NCI-H82 treated with DMSO at 0.1 percent for 48 hours (cell line): ENCODE measurements around the gene BIRC6.
"Not testable (repeated sequence)": the region's sequence is repeated elsewhere in the genome, so short reads cannot be mapped to it uniquely, and the experiment has no call there.

ENCODE experiments used
- DNase-seq: peaks from one replicate; lab custom pipeline; 2025; ENCODE audit not compliant: unreplicated experiment; lab: John Stamatoyannopoulos, UW

The BIRC6 gene

GRCh38 chr2:32446369-32446768, 89.5 kb downstream of the BIRC6 start:
- DNase-seq: no peak

DNA sequence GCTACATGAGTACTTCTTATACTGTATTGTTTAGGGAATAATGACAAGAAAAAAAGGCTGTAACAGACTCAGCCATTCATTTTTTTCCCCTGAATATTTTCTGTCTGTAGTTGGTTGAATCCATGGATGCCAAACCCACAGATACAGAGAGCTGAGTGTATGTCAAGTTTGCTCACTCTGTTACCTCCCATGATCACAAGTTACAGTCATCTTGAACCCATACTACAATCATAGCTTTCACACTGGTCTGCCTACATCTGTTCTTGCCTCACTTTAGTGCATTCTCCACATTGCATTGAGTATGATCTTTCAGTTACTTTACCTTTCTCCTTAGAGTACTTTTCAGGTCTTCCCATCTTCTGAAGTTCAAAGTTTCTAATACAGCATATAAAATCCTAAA, 94.0 kb downstream of the BIRC6 start:
- no peak for DNase-seq

- DNase-seq: no peak
Observed at GRCh38 chr2:32452338-32453064, 95.7 kb downstream of the BIRC6 start.

DNA sequence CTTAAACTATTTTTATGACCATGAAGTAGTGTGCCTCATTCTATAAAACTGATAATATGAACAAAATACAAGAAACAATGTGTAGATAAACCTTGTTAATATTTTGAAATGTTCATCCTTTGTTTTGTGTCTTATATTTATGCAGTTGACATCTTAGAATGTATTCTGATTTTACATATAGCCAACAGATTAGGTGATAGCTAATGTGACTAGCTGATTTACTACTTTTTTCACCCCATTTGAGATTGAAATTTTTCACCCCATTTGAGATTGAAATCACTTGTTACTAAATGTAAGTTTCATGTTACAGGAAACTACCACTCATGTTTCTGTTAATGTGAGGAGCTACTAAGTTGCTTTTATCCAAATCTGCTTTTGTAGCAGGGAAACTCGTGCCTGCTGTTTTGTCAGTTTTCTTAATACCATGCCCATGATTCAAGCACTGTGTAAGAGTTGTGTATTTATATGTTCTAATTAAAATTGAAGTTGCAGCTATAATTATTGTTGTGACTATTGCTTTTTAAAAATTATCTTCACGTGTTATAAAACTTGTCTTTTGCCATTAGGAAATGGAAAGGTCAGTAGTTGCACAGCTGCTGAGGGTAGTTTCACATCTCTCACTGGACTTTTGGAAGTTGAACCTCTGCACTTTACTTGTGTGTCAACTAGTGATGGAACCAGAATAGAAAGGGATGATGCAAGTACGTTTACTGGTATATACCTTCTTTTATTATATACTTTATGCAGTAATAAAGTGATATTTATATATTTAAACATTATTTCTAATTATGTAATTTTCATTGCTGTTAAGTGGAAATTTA, 96.6 kb downstream of the BIRC6 start:
- no peak for DNase-seq

DNA sequence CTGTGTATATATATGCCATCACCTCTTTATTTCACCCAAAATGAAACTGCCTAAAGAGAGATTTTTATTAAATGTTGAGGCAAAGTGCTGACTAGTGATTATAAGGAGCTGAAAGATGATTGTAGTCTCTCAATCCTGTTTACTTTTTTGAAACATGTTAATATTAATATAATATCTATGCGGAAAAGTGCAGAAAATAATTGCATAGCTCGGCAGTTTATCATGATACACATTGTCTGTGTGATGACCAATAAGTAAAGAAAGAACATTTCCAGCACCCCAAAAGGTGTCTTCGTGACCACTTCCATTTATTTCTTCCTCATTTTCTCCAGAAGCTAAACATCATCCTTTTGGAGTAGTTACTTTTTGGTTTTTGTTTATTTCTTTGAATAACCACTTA, 99.0 kb downstream of the BIRC6 start:
- no peak for DNase-seq

GRCh38 chr2:32456808-32457207, 100.0 kb downstream of the BIRC6 start:
- DNase-seq: no peak

DNA sequence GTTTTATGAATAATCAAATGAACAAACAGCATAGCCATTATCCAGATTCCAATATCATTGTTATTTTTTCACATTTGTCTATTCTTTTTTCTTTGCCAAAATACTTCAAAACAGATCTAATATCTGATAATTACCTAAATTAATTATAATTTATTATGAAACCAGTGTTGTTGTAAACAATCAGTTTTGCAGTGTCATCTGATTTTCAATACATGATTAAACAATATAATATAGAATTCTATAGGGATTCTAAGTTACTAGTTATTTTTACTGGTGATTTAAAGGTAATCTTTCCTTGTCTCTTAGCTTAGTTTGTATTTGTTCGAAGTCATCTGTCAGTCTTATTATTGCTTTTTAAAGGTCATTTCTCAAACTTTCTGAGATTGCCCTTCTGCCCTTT, 101.0 kb downstream of the BIRC6 start:
- no peak for DNase-seq

DNA sequence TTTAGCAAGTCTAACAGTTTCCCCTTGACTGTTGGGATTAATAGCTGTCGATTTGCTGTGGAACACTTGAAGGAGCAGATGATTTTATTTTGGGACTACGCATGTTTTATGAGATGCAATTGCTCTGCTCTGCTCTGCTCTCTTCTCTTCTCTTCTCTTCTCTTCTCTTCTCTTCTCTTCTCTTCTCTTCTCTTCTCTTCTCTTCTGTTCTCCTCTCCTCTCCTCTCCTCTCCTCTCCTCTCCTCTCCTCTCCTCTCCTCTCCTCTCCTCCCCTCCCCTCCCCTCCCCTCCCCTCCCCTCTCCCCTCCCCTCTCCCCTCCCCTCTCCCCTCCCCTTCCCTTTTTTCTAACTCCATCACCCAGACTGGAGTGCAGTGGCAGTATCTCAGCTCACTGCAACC, 104.0 kb downstream of the BIRC6 start:
- not testable (repeated sequence) for DNase-seq

DNA sequence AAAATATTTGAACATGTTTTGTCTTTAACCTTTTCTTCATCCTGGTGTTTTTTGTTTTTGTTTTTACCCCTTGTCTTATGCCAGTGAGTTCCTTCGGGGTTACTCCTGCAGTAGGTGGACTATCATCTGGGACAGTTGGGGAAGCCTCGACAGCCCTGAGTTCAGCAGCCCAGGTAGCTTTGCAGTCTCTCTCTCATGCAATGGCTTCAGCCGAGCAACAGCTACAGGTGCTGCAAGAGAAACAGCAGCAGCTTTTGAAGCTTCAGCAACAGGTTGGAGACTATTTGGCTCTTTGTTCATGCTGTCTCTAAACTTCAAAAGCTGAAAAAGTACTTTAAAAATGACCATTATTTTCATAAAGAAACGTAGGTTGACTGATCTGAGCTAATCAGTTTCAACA, 106.3 kb downstream of the BIRC6 start:
- no peak for DNase-seq

- no peak for DNase-seq
Observed at GRCh38 chr2:32464431-32464830, 107.6 kb downstream of the BIRC6 start.

DNA sequence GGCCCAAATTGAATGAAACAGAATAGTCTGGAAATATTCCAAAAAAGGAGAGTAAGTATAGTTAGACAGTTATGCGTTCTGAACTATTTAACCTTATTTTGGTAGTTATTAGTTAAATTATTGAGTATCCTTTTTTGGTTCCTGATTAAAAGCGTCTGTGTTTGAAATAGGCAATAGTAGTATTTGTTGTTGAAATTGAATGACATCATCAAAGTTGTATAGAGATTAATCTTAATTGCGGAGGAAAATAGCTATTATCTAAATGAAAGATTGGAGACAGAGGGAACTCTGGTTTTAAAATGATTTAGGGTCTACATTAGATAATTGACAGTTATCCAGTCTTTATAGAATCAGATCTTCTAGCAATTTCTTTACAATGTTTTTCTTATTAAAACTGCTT, 115.8 kb downstream of the BIRC6 start:
- no peak for DNase-seq

GRCh38 chr2:32474381-32474780, 117.6 kb downstream of the BIRC6 start:
- no peak for DNase-seq

DNA sequence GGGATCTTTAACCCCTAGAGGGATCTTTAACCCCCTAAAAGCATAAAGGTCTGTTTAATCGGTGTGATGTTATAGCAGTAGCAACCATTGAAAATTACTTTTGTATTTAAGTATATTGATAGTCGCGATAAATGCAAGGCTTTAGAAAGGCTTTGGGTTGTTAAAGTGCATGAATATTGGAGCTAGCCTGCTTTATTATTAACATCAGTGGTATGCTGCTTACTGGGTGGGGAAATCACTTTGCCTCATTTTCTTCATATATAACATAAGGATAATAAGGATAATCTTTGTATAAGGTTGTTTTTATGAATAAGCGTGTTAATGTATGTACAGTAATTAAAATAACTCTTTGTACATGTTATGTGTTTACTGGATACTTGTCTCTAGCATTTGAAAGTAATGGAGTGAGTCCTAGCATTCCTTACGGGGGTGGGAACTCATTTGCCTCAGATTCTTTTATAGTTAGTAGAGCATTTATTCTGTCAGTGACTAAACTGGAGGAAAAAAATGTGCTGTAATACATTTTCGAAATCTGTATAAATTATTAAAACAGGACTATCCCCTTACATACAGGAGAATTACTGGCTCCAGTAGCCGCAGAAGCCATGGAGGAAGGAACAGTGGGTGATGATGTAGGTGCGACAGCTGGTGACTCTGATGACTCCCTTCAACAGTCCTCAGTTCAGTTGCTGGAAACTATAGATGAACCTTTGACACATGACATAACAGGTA, 122.2 kb downstream of the BIRC6 start:
- DNase-seq: no peak

DNA sequence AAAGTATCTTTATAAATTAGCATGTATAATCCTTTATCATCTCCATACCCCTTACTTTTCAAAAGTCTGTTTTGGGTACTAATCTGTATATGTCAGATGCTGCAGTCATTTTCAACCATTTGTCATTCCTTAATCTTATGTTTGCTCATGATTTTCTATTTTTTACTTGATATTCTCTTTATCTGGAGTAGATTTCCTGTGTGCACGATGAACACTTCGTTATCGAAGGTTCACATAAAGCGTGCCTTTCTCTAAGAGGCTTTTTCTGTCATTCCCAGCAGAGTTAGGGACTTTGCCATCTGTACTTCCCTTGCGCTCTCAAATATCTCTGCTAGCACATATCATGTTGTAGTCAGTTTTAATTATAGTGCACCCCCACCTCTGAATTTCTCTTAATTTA, 123.2 kb downstream of the BIRC6 start:
- DNase-seq: no peak

- no peak for DNase-seq
Observed at GRCh38 chr2:32482471-32482870, 125.6 kb downstream of the BIRC6 start.

GRCh38 chr2:32484937-32485336, 128.1 kb downstream of the BIRC6 start:
- DNase-seq: no peak

GRCh38 chr2:32485399-32485798, 128.6 kb downstream of the BIRC6 start:
- no peak for DNase-seq

DNA sequence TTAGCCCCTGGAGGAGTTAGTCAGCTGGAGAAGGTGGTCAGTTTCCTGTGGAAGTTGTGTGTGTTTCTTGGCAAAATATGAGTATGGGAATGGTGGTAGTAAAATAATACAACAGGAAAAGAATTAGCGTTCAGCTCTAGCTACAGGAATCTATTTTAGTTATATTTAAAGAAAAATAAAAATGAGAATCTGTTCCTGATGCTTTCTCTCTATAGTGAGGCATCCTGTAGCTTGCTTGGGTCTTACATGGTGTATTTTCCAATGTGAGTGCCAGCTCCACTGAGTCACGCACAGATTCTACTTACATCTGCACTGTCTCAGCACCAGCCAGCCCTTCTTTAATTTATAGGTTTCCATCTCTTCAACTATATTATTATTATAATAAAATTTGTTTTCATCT, 132.2 kb downstream of the BIRC6 start:
- no peak for DNase-seq

DNA sequence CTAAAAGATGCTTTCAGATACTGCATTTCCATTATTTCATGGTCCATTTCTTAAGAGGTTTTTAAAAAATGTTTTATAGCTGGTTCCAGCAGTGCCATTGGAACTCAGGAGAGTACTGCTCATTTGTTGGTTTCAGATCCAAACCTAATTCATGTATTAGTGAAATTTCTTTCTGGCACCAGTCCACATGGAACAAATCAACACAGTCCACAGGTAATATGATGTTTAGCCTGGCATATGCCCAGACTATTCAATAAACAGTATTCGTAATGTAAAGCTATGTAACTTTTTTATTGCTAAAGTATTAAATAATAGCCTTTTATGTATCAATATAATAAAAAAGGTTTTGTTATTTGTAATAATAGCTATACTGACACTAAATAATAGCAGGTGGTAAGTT, 134.5 kb downstream of the BIRC6 start:
- no peak for DNase-seq

DNA sequence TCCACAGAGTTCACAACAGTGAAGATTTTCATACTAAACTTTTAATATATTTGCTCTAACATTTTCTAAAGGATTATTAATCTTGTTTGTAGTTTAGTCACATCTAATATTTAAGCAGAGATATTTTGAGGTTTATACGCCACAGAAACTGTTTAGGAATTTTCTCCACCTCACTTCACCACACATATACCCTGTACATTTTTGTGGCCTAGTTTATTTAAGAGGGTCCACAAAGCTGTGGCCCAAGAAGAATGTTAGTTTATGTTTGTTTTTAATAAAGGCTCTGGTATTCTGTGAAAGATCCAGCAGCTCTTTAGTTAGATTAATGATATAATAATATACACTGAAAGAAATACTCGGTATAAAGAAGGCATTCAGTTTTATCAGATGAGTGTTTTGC, 138.3 kb downstream of the BIRC6 start:
- no peak for DNase-seq

GRCh38 chr2:32496662-32497061, 139.8 kb downstream of the BIRC6 start:
- DNase-seq: no peak

GRCh38 chr2:32498306-32498705, 141.5 kb downstream of the BIRC6 start:
- no peak for DNase-seq
